GM12878 (cell line): ENCODE measurements around the gene GOPC.

ENCODE experiments used
- EZH2 ChIP-seq: IDR thresholded peaks from 2 replicates; pipeline ENCODE4 v1.6.1; 2012; ENCODE audit warnings: low read depth, mild to moderate bottlenecking, control low read depth, inconsistent platforms, low read length, borderline replicate concordance; ENCODE audit not compliant: control insufficient read depth
- JUNB ChIP-seq: IDR thresholded peaks from 2 replicates; pipeline ENCODE4 v1.6.1; 2016; ENCODE audit warnings: antibody characterized with exemption, mild to moderate bottlenecking
- RAD51 ChIP-seq: fragments of 450-650 bp; IDR thresholded peaks from 2 replicates; pipeline ENCODE4 v1.6.1; 2016; ENCODE audit warnings: moderate library complexity, mild to moderate bottlenecking, inconsistent platforms
- ZNF274 ChIP-seq: IDR thresholded peaks from one replicate; pipeline ENCODE4 v1.8.0; 2011; ENCODE audit not compliant: insufficient read length, insufficient read depth
- TF ChIP-seq, protein P1 (sequence below), 3 experiments: IDR thresholded peaks in 2 of 3; conservative IDR thresholded peaks in 1 of 3; 2 replicates each; pipeline ENCODE4 v1.5.1; 2011; ENCODE audit warnings: low read depth in 3 of 3, low read length in 3 of 3, mild to moderate bottlenecking in 3 of 3, control low read depth in 2 of 3, moderate library complexity in 2 of 3, inconsistent platforms in 1 of 3, mixed read lengths in 1 of 3; ENCODE audit not compliant: control insufficient read depth in 2 of 3, insufficient read depth in 1 of 3; ENCODE audit errors: extremely low read depth in 1 of 3
- TF ChIP-seq, protein P2 (sequence below): IDR thresholded peaks from 2 replicates; pipeline ENCODE4 v1.6.1; 2012; ENCODE audit warnings: low read depth, low read length, improper control_type of control experiment
- TF ChIP-seq, protein P3 (sequence below): IDR thresholded peaks from 2 replicates; pipeline ENCODE4 v1.6.1; 2012; ENCODE audit warnings: low read depth, low read length, improper control_type of control experiment
- TF ChIP-seq, protein P4 (sequence below): IDR thresholded peaks from 2 replicates; pipeline ENCODE4 v1.6.1; 2011; ENCODE audit warnings: low read depth, mild to moderate bottlenecking, low read length, moderate library complexity, borderline replicate concordance; ENCODE audit errors: extremely low read depth

DNA sequence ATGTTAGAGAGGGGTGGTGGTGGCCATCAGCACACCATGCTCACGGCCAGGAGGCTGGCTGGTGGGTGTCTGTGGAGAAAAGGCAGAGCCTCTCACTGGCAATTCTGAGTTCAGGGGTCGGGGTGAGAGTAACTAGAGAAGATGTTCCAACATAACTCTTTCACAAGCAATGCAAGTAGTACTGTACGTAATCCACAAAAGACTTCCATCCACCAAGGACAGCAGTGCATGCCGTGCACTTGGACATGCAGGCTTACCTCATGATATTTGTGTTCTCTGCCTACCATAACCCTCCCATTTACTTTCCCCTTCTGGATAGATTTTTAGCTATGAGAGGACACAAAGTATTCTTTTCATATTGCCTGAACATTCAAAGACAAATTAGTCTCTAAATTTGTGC is 68.5 kb downstream of the GOPC start:
- TF ChIP-seq, protein P1, sequence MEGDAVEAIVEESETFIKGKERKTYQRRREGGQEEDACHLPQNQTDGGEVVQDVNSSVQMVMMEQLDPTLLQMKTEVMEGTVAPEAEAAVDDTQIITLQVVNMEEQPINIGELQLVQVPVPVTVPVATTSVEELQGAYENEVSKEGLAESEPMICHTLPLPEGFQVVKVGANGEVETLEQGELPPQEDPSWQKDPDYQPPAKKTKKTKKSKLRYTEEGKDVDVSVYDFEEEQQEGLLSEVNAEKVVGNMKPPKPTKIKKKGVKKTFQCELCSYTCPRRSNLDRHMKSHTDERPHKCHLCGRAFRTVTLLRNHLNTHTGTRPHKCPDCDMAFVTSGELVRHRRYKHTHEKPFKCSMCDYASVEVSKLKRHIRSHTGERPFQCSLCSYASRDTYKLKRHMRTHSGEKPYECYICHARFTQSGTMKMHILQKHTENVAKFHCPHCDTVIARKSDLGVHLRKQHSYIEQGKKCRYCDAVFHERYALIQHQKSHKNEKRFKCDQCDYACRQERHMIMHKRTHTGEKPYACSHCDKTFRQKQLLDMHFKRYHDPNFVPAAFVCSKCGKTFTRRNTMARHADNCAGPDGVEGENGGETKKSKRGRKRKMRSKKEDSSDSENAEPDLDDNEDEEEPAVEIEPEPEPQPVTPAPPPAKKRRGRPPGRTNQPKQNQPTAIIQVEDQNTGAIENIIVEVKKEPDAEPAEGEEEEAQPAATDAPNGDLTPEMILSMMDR (IDR thresholded peaks at IDR 0.05 in 2 of 3, conservative IDR thresholded peaks at IDR 0.05 in 1 of 3; ENCODE audit: control insufficient read depth in 2 of 3, extremely low read depth in 1 of 3, insufficient read depth in 1 of 3, low read depth in 3 of 3, low read length in 3 of 3): no peak
- TF ChIP-seq EZH2 (no peak), ZNF274 (no peak), RAD51 (no peak), JUNB (no peak)
- TF ChIP-seq, protein P2, sequence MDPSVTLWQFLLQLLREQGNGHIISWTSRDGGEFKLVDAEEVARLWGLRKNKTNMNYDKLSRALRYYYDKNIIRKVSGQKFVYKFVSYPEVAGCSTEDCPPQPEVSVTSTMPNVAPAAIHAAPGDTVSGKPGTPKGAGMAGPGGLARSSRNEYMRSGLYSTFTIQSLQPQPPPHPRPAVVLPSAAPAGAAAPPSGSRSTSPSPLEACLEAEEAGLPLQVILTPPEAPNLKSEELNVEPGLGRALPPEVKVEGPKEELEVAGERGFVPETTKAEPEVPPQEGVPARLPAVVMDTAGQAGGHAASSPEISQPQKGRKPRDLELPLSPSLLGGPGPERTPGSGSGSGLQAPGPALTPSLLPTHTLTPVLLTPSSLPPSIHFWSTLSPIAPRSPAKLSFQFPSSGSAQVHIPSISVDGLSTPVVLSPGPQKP: no peak
- TF ChIP-seq, protein P3, sequence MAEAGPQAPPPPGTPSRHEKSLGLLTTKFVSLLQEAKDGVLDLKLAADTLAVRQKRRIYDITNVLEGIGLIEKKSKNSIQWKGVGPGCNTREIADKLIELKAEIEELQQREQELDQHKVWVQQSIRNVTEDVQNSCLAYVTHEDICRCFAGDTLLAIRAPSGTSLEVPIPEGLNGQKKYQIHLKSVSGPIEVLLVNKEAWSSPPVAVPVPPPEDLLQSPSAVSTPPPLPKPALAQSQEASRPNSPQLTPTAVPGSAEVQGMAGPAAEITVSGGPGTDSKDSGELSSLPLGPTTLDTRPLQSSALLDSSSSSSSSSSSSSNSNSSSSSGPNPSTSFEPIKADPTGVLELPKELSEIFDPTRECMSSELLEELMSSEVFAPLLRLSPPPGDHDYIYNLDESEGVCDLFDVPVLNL: no peak
- TF ChIP-seq, protein P4, sequence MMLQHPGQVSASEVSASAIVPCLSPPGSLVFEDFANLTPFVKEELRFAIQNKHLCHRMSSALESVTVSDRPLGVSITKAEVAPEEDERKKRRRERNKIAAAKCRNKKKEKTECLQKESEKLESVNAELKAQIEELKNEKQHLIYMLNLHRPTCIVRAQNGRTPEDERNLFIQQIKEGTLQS: no peak
